GM12878 (cell line): ENCODE measurements around the gene ZNFX1. TPM values are rescaled to one million over a fixed set of nuclear protein-coding genes. Genes with fewer than 3 reads are reported as not detected.

Experiments used
- ASH2L ChIP-seq: fragments of 300-600, 200-600 bp; sonication (generic); IDR thresholded peaks from 2 replicates; pipeline ENCODE4 v1.6.1; 2017; ENCODE audit warnings: low read depth, mild to moderate bottlenecking, borderline replicate concordance
- BHLHE40 ChIP-seq, 2 experiments: fragments of 450-650 bp in 1 of 2; IDR thresholded peaks; 2 replicates each; pipeline ENCODE4 v1.6.1; 2011 to 2017; ENCODE audit warnings: low read depth in 2 of 2, borderline replicate concordance in 1 of 2, improper control_type of control experiment in 1 of 2, low read length in 1 of 2, mild to moderate bottlenecking in 1 of 2
- CBFB ChIP-seq: IDR thresholded peaks from 2 replicates; pipeline ENCODE4 v1.6.1; 2016; ENCODE audit warnings: antibody characterized with exemption, low read depth
- CREM ChIP-seq: IDR thresholded peaks from 2 replicates; pipeline ENCODE4 v1.6.1; 2014; ENCODE audit warnings: antibody characterized with exemption, low read depth
- ETV6 ChIP-seq, 2 experiments: fragments of 450-650 bp in 1 of 2; IDR thresholded peaks in 1 of 2; conservative IDR thresholded peaks in 1 of 2; 2 replicates each; pipeline ENCODE4 v1.6.1; 2014; ENCODE audit warnings: antibody characterized with exemption in 1 of 2, borderline replicate concordance in 1 of 2, low read depth in 1 of 2, mild to moderate bottlenecking in 1 of 2, moderate library complexity in 1 of 2
- HDAC2 ChIP-seq: fragments of 200-600 bp; sonication (generic); IDR thresholded peaks from 2 replicates; pipeline ENCODE4 v1.6.1; 2017
- KDM1A ChIP-seq: fragments of 200-600 bp; sonication (generic); IDR thresholded peaks from 2 replicates; pipeline ENCODE4 v1.6.1; 2016; ENCODE audit warnings: borderline replicate concordance
- KLF5 ChIP-seq: fragments of 450-650 bp; IDR thresholded peaks from 2 replicates; pipeline ENCODE4 v1.6.1; 2014; ENCODE audit warnings: mild to moderate bottlenecking; ENCODE audit not compliant: partially characterized antibody
- POLR2AphosphoS5 ChIP-seq: IDR thresholded peaks from 2 replicates; pipeline ENCODE4 v1.6.1; 2011; ENCODE audit warnings: mild to moderate bottlenecking, low read length, inconsistent platforms
- RAD51 ChIP-seq: fragments of 450-650 bp; IDR thresholded peaks from 2 replicates; pipeline ENCODE4 v1.6.1; 2016; ENCODE audit warnings: moderate library complexity, mild to moderate bottlenecking, inconsistent platforms
- RBBP5 ChIP-seq: fragments of 200-600 bp; sonication (generic); conservative IDR thresholded peaks from 2 replicates; pipeline ENCODE4 v1.6.1; 2016
- RFX5 ChIP-seq: IDR thresholded peaks from 2 replicates; pipeline ENCODE4 v1.6.1; 2011; ENCODE audit warnings: low read depth, low read length, improper control_type of control experiment
- SREBF1 ChIP-seq: IDR thresholded peaks from 2 replicates; pipeline ENCODE4 v1.6.1; 2012; ENCODE audit warnings: mild to moderate bottlenecking, low read length
- SUZ12 ChIP-seq: fragments of 200-600 bp; sonication (generic); IDR thresholded peaks from one replicate; pipeline ENCODE4 v1.6.1; 2018; ENCODE audit warnings: antibody characterized with exemption, mild to moderate bottlenecking; ENCODE audit not compliant: unreplicated experiment
- TCF3 ChIP-seq: IDR thresholded peaks from 2 replicates; pipeline ENCODE4 v1.6.1; 2012; ENCODE audit warnings: low read depth, mild to moderate bottlenecking, low read length, borderline replicate concordance; ENCODE audit not compliant: insufficient read depth
- YBX1 ChIP-seq: fragments of 450-650 bp; IDR thresholded peaks from 2 replicates; pipeline ENCODE4 v1.6.1; 2016; ENCODE audit warnings: antibody characterized with exemption
- ZNF217 ChIP-seq: fragments of 450-650 bp; IDR thresholded peaks from 2 replicates; pipeline ENCODE4 v1.6.1; 2017; ENCODE audit warnings: antibody characterized with exemption, mild to moderate bottlenecking
- ZNF384 ChIP-seq: IDR thresholded peaks from 2 replicates; pipeline ENCODE4 v1.6.1; 2012; ENCODE audit warnings: low read depth, mild to moderate bottlenecking, low read length, improper control_type of control experiment, borderline replicate concordance
- ZSCAN29 ChIP-seq: fragments of 450-650 bp; IDR thresholded peaks from 2 replicates; pipeline ENCODE4 v1.6.1; 2017; ENCODE audit warnings: mild to moderate bottlenecking, moderate library complexity
- polyA plus RNA-seq, 11 experiments: library from polyadenylated mRNA; depleted of rRNA in 4 of 11; unstranded in 6 of 11; stranded (reverse) in 5 of 11; fragments of >200 nt; fragmentation: Nextera tagmentation in 4 of 11; fragmentation: Illumina TruSeq in 1 of 11; extraction: Ambion mirVana in 4 of 11; extraction: Trizol in 1 of 11; gene quantifications; 1 replicate in 1 of 11; 2 replicates in 10 of 11; pipeline versions ENCODE4 v1.2.1 to v1.2.3, GENCODE V29; 2011 to 2016; ENCODE audit warnings: inconsistent platforms in 2 of 11, missing spikeins in 2 of 11, low read depth in 1 of 11
- total RNA-seq, 4 experiments: library from RNA; depleted of rRNA in 3 of 4; stranded (reverse); fragments of >200 nt in 3 of 4; fragmentation: Illumina TruSeq in 1 of 4; extraction: Trizol in 1 of 4; gene quantifications; 2 replicates each; pipeline versions ENCODE4 v1.2.1 to v1.2.3, GENCODE V29; 2013 to 2021
- TF ChIP-seq, protein P1 (sequence below): fragments of 450-650 bp; IDR thresholded peaks from 2 replicates; pipeline ENCODE4 v1.6.1; 2014; ENCODE audit warnings: mild to moderate bottlenecking
- TF ChIP-seq, protein P2 (sequence below): IDR thresholded peaks from 2 replicates; pipeline ENCODE4 v1.6.1; 2011; ENCODE audit warnings: borderline replicate concordance, low read depth, mild to moderate bottlenecking, moderate library complexity, low read length; ENCODE audit not compliant: insufficient read depth, poor library complexity, severe bottlenecking
- TF ChIP-seq, protein P3 (sequence below): IDR thresholded peaks from 2 replicates; pipeline ENCODE4 v1.6.1; 2011; ENCODE audit warnings: low read depth, low read length, improper control_type of control experiment, borderline replicate concordance
- TF ChIP-seq, protein P4 (sequence below): fragments of 450-650 bp; IDR thresholded peaks from 2 replicates; pipeline ENCODE4 v1.6.1; 2017; ENCODE audit warnings: mild to moderate bottlenecking, low read depth, inconsistent platforms; ENCODE audit not compliant: poor library complexity, severe bottlenecking

Gene ZNFX1
- total and polyA plus RNA-seq, 10 of the 15 experiments (the other 5 are each of a cell fraction or from before 2014, with no cell fraction given), result 7.4 to 31.5 (median 25.6) TPM

DNA sequence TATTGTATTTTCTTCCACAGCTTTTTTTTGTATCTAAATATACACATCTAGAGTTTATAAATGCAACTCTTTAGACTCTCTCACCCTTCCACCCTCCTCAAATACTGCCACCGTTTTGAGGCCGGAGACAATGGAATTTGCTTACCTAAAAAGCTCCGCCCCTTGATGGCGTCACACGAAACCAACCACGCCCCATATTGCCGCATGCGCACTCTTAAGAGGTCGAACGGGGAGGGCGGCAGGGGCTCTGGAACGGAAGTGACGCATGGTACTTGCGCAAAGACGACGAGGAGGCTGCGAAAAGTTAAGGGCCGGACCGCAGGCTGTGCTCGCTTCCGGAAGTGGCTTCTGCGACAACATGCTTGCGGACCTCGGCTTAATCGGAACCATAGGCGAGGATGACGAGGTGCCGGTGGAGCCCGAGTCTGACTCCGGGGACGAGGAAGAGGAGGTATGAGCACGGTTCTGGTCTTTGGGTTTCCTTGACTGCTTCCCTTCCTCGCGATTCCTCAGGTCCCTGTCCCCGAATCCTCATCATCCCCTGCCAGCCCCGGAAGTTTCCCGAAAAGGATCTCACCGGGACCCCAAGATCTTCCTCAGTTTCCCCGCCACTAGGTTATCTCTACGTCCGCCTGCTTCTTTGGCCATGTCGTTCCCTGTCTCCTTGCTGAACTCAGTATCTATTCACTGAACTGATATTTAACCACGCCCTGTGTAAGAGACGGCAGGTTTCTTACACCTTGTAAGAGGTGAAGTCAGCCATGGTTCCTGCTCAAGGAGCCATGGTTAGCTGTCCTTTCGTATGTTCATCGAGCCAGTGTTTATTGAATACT is 58.5 kb downstream of the ZNFX1 start, which contains the start of gene DDX27 (continued):
- TF ChIP-seq ZNF217 (no peak), RBBP5 (no peak), SREBF1 (no peak), CBFB (peak; percentile 75; the same call in 1 of the 2 replicates), RAD51 (no peak), ASH2L (no peak), CREM (peak; percentile 96), POLR2AphosphoS5 (peak; percentile 94), SUZ12 (no peak), BHLHE40 (IDR thresholded peaks at IDR 0.05; ENCODE audit: borderline replicate concordance in 1 of 2, low read depth in 2 of 2, low read length in 1 of 2) (peak in 1 of 2 experiments; percentile 38; a peak in 1 of 4 replicates), RFX5 (no peak), HDAC2 (no peak), ETV6 (conservative IDR thresholded peaks at IDR 0.05 in 1 of 2, IDR thresholded peaks at IDR 0.05 in 1 of 2; ENCODE audit: borderline replicate concordance in 1 of 2, low read depth in 1 of 2) (no peak), KDM1A (no peak), ZSCAN29 (no peak), YBX1 (no peak), KLF5 (peak; percentile 68), TCF3 (no peak), ZNF384 (no peak; the same call in none of the 2 replicates)
- TF ChIP-seq, protein P1, sequence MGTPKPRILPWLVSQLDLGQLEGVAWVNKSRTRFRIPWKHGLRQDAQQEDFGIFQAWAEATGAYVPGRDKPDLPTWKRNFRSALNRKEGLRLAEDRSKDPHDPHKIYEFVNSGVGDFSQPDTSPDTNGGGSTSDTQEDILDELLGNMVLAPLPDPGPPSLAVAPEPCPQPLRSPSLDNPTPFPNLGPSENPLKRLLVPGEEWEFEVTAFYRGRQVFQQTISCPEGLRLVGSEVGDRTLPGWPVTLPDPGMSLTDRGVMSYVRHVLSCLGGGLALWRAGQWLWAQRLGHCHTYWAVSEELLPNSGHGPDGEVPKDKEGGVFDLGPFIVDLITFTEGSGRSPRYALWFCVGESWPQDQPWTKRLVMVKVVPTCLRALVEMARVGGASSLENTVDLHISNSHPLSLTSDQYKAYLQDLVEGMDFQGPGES, result peak; percentile 52
- TF ChIP-seq, protein P2, sequence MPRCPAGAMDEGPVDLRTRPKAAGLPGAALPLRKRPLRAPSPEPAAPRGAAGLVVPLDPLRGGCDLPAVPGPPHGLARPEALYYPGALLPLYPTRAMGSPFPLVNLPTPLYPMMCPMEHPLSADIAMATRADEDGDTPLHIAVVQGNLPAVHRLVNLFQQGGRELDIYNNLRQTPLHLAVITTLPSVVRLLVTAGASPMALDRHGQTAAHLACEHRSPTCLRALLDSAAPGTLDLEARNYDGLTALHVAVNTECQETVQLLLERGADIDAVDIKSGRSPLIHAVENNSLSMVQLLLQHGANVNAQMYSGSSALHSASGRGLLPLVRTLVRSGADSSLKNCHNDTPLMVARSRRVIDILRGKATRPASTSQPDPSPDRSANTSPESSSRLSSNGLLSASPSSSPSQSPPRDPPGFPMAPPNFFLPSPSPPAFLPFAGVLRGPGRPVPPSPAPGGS, result no peak
- TF ChIP-seq, protein P3, sequence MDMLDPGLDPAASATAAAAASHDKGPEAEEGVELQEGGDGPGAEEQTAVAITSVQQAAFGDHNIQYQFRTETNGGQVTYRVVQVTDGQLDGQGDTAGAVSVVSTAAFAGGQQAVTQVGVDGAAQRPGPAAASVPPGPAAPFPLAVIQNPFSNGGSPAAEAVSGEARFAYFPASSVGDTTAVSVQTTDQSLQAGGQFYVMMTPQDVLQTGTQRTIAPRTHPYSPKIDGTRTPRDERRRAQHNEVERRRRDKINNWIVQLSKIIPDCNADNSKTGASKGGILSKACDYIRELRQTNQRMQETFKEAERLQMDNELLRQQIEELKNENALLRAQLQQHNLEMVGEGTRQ, result no peak; the same call in 1 of the 2 replicates
- TF ChIP-seq, protein P4, sequence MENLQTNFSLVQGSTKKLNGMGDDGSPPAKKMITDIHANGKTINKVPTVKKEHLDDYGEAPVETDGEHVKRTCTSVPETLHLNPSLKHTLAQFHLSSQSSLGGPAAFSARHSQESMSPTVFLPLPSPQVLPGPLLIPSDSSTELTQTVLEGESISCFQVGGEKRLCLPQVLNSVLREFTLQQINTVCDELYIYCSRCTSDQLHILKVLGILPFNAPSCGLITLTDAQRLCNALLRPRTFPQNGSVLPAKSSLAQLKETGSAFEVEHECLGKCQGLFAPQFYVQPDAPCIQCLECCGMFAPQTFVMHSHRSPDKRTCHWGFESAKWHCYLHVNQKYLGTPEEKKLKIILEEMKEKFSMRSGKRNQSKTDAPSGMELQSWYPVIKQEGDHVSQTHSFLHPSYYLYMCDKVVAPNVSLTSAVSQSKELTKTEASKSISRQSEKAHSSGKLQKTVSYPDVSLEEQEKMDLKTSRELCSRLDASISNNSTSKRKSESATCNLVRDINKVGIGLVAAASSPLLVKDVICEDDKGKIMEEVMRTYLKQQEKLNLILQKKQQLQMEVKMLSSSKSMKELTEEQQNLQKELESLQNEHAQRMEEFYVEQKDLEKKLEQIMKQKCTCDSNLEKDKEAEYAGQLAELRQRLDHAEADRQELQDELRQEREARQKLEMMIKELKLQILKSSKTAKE, result peak; percentile 36
